ENCODE data around the gene RAD51AP1. TPM values are rescaled to one million over a fixed set of nuclear protein-coding genes. Genes with fewer than 3 reads are reported as not detected.
A peak's percentile ranks its signal among the peaks of the same experiment; 100 is the strongest.

The RAD51AP1 gene
- total RNA-seq, 1 donor from 2014 or later: 0.79 TPM

- TF ChIP-seq CTCF (IDR thresholded peaks at IDR 0.05; ENCODE audit: insufficient read depth, low read length, severe bottlenecking): no peak
- Histone ChIP-seq H3K36me3 (ENCODE audit: control insufficient read depth, insufficient read depth, low read length) (no peaks in the 10 kb centered on the region), H3K27me3 (ENCODE audit: control insufficient read depth, insufficient read depth, low read length) (no peaks in the 10 kb centered on the region), H3K4me3 (ENCODE audit: low read depth, low read length) (no peak overlapping the region)
- FAIRE-seq: no peak
- DNase-seq (ENCODE audit: low read depth): peak; percentile 31
Measured at GRCh38 chr12:4555804-4556203, 17.1 kb downstream of the RAD51AP1 start.

- no peak for FAIRE-seq
- no peaks in the 10 kb centered on the region for H3K36me3 ChIP-seq (ENCODE audit: control insufficient read depth, insufficient read depth, low read length)
- no peak overlapping the region for H3K4me3 ChIP-seq (ENCODE audit: low read depth, low read length)
- no peak for TF ChIP-seq CTCF (IDR thresholded peaks at IDR 0.05; ENCODE audit: insufficient read depth, low read length, severe bottlenecking)
- H3K27me3 ChIP-seq (ENCODE audit: control insufficient read depth, insufficient read depth, low read length): no peaks in the 10 kb centered on the region
- DNase-seq (ENCODE audit: low read depth): no peak
Measured at GRCh38 chr12:4556735-4557530, 18.2 kb downstream of the RAD51AP1 start.

DNA sequence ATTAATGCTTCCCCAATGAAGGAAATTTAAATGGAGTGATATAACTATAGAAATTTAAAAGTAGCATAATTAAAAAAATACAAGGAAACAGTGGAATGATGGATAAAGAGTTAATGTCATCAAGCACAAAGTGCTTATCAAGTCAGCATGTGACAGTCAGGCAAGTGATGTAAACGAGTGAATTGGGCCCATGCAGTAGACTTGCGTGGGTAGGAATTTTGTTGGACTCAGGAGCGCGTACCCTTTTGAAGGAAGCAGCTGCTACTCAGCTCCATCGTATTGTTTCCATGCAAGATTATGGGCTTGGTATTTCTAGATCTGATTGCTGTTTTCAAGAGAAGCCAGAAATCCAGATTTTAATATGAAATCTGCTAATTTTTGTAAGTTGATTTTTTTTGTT lies 18.9 kb downstream of the RAD51AP1 start:
- H3K36me3 ChIP-seq (ENCODE audit: control insufficient read depth, insufficient read depth, low read length): no peaks in the 10 kb centered on the region
- DNase-seq (ENCODE audit: low read depth) (no peak), FAIRE-seq (no peak)
- no peaks in the 10 kb centered on the region for H3K27me3 ChIP-seq (ENCODE audit: control insufficient read depth, insufficient read depth, low read length)
- TF ChIP-seq CTCF (IDR thresholded peaks at IDR 0.05; ENCODE audit: insufficient read depth, low read length, severe bottlenecking): no peak
- H3K4me3 ChIP-seq (ENCODE audit: low read depth, low read length): no peak overlapping the region

DNA sequence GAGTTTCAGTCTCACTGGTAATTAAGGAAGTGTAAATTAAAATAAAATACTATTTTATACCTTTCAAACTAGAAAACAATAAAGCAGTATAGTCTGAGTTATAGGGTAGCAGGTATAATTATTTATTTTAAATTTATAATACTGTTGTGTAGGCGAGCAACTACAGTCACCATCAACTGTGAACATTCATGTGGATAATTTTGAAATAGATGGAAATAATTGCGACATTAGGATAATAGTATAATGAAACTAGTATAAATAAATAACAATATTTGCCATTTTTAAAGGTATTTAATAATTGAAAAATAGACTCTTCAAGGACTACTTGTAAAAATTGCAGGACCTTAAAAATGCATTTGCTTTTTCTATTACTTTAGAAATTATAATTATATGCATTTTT lies 19.5 kb downstream of the RAD51AP1 start:
- no peaks in the 10 kb centered on the region for H3K36me3 ChIP-seq (ENCODE audit: control insufficient read depth, insufficient read depth, low read length)
- no peak for TF ChIP-seq CTCF (IDR thresholded peaks at IDR 0.05; ENCODE audit: insufficient read depth, low read length, severe bottlenecking)
- no peak for FAIRE-seq

DNA sequence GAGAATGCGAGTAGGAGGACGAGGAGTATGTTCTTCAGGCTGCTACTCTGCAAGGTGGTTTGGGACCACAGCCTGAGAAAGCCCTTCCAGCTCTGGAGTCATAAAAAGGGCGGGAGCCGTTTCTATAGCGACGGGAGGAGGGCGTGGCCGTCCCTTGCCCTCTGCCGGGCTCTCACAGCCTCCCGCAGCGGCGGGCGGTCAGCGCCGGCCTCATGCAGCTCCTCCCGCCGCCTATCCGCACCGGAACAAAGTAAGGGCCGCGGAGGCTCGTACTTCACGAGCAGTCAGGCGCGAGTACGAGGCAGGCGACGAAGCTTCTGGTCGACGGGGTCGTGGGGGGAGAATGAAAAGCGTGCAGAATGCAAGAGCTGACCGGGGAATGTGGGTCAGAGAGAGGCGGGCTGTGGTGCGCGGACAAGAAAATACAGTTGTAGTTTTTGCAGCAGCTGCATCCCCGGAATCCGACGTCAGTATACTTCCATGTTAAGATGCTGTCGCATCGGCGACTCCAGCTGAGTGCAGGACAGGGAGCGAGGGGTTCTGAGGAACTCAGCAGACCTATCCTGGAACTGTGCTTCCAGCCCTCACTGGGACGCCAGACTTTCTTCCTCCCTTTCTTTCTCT lies 23.5 kb downstream of the RAD51AP1 start, which contains the start of gene DYRK4:
TSS of gene DYRK4 (plus strand) at position 175 of the 624 bp plus-strand sequence. CDS start at position 213, 38 bp downstream.
- DNase-seq (ENCODE audit: low read depth) (peak; percentile 51), FAIRE-seq (no peak)
- Histone ChIP-seq H3K27me3 (ENCODE audit: control insufficient read depth, insufficient read depth, low read length) (no peaks in the 10 kb centered on the region), H3K4me3 (ENCODE audit: low read depth, low read length) (peak within 1 kb of the TSS; percentile 32), H3K36me3 (ENCODE audit: control insufficient read depth, insufficient read depth, low read length) (no peaks in the 10 kb centered on the region)
- no peak for TF ChIP-seq CTCF (IDR thresholded peaks at IDR 0.05; ENCODE audit: insufficient read depth, low read length, severe bottlenecking)

More for the DNA sequence above, 19.5 kb downstream of the RAD51AP1 start:
- Histone ChIP-seq H3K27me3 (ENCODE audit: control insufficient read depth, insufficient read depth, low read length) (no peaks in the 10 kb centered on the region), H3K4me3 (ENCODE audit: low read depth, low read length) (no peak overlapping the region)
- DNase-seq (ENCODE audit: low read depth): no peak

Measured in bronchial epithelial cell (primary cell).